Renal cortical epithelial cell (primary cell): ENCODE data around the gene RRP9. TPM values are rescaled to one million over a fixed set of nuclear protein-coding genes. Genes with fewer than 3 reads are reported as not detected.
"Not testable (repeated sequence)": the region's sequence is repeated elsewhere in the genome, so short reads cannot be mapped to it uniquely, and the experiment has no call there.

Source experiments
- DNase-seq: peaks from one replicate; pipeline ENCODE4 v3.0.0-alpha.2; 2011; ENCODE audit warnings: low read depth
- total RNA-seq: library from RNA; depleted of rRNA; stranded (reverse); fragments of >200 nt; gene quantifications from 2 replicates; pipeline ENCODE4 v1.2.3, GENCODE V29; 2014

RRP9 gene
- total RNA-seq, 1 donor from 2014 or later, result 17.1 TPM

DNA sequence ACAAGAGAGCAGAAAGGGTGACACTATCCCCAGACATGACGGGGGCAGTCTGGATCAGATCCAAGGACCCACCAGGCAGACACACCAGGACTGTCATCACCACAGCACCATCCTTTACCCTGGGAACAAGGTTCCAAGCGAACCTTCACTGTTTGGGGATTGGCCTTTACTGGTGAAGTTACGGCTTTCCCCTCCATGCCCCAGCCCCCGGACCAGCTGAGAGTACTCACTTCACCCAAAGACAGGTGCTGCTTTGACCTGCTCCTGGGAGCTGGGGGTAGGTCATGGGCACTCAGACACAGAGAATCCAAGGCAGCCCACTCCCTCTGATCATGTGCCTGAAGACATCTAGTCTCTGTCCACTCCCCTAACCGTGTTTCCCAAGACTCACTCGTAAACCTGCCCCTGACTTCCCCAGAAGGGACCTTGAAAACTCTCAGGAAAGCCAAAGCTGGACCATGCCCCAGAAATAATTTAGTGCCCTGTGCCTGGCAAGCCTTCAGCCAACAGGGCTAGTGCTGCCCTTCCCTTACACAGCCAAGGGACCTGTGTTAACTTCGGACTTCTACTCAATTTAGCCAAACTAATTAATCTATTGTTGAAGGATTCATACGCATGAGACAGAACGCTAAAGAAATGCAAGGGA lies 2.8 kb downstream of the RRP9 start:
- no peak for DNase-seq

DNA sequence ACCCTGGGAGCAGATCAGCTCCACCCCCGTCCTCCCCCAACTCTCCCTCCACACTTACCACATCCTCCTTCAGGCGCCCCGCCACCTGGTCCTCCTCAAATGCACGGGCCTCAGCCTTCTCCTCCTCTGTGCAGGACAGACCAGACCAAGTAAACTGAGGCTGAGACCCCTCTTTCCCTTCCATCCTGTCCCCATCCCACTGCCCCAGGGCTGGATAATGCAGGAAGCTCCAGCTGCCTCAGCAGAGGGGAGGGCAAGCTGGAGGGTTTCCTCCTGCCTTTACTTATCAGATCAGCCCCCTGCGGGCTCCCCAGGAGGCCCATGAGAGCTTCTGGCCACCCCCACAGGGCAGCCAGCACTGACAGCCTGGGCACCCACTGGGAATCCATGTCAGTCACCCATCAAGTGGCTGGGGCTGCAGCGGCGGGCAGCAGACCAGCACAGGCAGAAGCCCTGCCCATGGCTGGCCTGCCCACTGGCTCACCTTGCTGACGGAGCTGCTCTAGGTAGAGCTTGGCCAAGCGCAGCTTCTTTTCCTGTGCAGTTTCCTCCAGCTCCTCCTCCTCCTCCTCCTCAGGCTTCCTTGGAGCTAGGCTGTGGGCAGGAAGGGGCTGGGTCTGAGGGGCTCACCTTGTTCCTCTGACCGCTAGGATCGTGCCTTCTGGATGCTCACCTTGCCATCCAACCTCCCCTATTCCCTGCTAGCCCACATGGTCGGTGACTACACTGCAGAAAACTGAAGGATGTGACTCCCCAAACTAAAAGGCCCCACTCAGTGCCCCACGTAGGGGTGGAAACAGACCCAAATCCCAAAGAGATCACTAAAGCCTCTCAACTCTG lies 3.9 kb downstream of the RRP9 start:
- DNase-seq, result no peak

DNA sequence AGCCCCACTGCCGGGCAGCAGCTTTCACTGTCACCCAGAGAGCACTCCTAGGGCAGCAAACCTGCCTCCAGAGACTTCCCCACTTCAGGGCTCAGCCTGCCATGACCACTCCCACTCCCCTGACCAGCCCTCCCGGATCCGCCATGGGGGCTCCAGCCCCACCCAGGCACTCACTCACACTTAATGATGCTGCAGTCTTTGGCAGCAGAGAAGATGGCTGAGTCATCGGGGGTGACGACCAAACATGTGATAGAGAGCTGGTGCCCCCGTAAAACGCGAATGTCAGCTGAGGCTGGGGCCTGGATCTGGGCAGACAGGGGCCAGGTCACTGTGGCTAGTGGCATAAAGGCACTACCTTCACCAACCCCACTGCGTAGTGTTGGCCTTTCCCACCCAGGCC lies 4.7 kb downstream of the RRP9 start:
- no peak for DNase-seq

DNA sequence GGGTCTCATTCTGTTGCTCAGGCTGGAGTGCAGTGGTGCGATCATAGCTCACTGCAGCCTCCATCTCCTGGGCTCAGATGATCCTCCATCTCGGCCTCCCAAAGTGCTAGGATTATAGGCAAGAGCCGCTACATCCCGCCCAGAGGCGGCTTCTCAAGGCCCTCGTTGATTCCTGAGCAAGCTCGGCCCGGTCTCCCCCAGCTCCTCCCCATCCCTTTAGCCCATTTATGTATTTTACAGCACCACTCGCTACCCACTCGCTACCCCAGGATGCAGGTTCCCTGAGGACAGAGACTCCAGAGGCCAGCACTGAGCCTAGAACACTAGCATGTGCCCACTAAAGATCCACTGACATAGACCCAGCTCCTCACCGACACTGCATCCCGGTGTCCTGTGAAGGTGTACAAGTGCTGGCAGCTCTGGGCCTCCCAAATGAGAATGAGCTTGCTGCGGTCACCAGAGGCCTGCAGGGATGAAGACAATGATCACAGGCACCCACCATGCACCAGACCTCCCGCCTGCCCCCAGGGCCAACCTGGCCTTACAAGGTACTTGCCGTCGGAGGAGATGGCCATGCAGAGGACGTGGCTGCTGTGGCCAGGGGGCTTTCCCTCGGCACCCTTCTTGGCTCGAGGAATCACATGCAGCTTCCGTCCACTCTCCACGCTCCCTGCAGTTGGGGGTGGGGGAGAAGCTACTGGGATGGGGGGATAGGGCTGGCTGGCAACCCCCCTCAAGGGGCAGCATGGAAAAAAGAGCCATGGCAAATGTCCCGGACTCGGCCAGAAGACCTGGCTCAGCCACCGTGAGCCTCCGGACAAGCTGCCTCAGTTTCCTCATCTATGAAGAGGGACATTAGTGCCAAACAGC lies 5.6 kb downstream of the RRP9 start:
- no peak for DNase-seq

DNA sequence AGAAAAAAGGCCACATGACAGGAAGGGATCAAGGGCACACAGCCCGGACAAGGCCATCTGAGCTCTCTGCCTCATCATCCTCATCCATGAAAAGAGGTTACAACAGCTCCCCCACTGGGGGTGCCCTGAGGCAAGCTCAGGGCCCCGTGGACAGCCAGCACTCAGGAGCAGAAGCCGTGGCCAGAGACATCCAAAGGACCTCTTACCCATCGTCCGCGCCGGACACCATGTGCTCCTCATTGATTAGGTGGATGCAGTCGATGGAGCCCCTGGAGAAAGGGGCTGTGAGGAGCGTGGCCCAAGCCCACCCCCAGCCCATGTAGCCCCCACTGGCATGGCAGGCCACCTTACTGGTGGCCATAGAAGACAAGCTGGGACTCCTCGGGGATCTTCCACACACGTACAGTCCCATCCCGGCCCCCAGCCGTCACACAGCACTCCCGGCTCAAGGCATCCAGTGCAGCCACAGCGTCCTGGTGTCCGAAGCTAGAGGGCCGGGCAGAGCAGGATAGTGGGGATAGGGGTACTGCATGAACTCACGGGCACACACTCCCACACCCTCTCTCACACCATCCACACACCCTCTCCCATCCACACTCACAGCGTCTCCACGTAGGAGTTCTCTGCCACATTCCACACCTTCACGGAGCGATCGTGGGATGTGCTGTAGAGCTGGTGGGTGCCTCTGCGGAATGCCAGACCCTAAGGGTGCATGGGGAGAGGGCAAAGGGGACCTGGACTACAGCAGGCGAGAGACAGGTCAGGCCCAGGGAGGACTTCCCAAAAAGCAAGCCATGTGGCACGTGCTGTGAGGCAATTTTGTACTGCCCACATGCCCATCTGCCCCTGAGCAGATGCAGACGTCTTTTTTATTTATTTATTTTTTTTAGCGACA lies 6.5 kb downstream of the RRP9 start:
- DNase-seq, result no peak

DNA sequence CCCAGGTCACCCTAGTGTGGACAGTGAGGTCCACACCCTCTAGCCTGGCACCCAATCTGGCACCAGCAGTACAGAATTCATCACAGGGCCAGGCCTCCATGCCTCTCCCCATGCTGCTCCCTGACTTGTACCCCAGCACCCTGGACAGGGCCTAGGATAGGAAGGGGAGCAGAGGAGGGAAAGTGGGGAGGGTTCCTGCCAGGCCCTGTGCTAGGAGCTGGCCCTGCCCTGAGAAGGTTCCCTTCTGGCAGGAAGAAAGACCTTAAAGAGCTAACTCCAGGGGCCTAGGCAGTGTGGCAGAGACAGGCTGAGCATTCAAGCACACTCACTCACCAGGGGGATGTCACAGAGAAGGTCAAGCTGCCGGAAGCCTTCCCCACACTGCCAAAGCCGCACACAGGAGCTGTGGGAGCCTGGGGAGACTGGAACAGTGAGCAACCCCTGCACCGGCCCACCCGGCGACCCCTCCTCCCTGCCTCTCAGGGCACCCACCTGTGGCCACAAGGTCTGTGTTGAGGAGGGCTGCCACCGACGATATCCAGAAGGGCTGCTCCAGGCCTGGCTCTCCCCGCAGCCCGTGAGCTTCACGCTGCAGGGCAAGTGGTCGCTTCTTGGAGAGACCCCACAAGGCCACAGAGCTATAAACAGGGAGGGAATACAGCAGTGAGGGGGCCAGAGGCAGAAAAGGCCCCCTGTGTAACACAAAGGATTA lies 7.4 kb downstream of the RRP9 start:
- DNase-seq, result no peak

DNA sequence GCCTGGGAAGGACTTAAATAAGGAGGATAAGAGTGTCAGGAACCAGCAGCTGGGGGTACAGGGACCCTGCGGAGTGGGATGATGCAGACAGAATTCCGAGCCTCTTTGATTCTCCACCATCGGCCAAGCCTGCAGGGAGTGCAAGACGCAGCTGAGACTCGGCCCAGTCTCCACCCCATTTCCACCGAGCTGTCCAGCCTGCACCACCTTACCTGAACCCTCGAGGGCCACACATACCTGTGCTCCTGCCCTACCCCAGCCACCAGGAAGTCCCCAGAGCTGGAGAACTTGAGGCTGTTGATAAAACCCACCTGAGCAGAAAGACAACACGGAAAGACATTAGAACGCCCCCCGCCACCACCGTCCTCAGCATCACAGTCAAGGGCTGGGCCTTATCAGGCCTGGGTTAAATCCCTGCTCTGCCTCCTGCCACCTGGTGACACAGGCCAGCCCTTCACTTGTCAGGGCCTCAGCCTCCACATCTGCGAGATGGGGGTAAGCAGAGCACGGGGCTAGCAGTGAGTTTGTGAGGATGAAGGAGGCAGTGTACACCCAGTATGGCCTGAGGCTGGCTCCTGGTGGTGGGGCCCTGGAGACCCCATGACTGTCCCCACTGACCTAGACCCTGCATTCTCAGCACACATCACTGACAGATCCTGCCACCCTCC lies 8.1 kb downstream of the RRP9 start:
- DNase-seq, result no peak

DNA sequence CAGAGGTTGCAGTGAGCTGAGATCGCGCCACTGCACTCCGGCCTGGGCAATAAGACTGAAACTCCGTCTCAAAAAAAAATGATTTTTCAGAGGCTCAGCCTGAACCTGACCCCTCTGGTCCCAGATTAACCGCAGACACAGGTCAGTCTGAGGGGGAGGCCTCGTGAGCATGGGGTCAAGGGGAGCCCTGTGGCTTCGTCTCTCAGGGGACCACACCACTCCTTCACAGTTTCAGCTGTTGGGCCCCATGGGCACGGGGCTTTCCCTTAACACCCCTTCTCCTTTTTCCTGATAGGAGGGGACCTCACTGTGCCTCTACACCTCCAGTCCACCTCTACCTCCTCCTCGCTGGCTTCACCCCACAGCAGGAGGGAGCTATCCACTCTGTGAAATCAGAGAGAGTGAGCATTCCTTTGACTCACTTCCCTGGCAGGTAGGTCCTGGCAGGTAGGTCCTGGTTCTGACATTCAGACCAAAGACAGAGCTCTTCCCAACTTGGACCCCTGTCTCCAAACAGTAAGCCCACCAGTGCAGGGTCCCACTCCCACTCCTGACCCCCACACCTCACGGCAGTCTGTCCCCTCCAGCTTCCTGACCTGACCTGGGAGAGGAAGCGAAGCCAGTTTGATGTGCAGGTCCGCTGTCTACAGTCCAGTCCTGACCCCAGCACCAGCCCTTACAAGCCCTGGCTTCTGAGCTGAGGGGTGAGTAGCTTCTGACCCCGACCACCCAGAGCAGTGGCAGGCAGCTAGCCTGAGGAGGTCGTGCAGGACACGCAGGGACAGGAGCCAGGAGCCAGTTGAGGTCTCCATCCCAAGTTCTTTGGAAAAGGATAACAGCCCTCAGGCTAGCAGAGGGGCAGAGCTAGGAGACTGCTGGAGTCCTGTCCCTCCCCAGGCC lies 9.0 kb downstream of the RRP9 start:
- DNase-seq, result no peak

DNA sequence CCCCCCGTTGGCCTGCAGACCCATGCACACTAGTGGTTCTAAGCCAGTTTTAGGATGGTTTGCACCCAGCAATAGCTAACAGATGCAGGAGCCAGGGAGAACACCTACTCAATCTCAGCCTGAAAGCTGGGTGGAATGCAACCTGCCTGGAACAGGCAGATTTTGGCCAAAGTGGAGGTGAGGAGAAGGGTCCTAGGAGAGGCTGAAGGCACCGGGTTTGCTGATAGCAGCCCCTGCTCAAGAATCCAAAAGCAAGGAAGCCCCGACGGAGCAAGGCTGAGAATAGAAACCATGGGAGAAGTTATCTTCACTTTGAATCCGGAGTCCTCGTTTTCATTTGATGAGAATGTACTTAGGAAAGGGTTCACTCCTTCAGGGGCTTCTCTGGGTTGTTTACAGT lies 9.9 kb downstream of the RRP9 start:
- DNase-seq, result no peak

DNA sequence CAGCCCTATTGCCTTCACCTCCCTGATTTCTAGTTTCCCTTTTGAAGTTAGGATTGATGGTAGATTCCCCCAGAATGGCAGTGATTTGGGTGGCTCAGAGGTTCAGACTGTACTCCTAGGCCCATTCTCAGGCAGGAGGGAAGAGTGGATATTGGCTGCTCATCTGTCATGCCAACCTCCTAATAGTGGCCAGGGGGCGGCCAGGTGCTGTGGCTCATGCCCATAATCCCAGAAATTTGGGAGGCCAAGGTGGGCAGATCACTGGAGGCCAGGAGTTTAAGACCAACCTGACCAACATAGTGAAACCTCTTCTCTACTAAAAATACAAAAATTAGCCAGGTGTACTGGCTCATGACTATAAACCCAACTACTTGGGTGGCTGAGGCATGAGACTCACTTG lies 11.3 kb downstream of the RRP9 start:
- no peak for DNase-seq

DNA sequence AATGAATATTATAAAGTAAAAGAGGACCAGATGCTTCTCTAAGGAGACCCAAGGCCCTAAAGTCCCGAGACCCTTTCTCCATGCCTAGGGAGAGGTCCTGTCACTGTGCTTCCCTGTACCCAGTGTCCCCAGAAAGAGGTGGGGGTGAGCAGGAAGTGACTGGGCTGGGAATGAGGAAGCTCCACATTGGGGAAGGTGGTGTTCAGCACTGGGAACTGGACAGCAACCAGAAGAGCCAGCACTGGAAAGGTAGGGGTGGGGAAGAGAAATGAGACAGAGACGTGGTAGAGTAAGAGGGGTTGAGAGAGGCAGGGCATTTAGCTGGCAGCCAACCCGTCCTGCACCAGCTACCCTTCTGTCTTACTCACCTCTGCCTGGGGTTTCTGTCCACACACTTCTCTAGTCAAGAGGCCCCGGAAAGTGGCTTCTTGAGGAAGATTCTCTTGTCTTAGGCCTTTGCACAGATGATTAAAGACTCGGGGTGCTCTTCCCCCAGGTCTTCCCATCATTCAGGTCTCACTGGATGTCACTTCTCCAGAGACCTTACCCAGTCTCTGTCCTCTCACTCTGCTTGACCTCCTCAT lies 12.2 kb downstream of the RRP9 start:
- DNase-seq, result no peak

DNA sequence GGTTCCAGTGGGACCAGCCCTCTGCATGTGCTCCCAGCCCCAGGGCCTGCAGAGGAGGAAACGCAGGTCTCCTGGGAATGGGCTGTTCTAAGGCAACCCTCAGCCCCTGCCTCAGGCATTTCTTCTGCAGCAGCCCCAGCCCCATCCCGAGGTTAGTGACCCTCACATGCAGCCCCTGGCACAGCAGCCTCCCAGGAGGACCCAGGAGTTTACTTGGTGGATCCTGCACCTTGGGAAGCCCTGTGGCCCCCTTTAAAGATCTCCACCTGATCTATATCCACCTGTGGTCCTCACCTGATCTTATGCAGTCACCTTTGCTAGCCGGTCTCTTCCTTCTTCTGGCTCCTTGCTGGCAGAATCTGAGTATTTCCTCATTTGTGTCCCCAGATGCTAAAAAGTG lies 12.7 kb downstream of the RRP9 start:
- not testable (repeated sequence) for DNase-seq

DNA sequence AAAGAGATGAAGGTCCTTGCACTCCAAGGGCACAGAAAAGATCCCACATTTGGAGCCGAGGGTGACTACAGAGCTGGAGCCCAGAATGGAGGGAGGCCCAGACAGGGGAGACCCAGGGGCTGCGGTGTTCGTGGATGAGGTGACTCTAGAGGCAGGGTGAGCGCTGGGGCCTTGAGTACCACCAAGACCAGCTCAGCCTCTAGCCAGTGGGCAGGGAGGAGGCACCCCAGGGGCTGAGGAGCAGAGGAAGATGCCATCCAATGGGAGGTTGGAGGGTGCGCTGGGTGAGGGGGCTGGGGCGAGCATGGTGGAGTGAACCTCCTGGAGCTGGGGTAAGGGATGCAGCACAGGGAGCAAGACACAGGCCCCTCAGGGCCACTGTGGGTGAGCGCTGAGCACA lies 13.3 kb downstream of the RRP9 start:
- DNase-seq, result no peak

DNA sequence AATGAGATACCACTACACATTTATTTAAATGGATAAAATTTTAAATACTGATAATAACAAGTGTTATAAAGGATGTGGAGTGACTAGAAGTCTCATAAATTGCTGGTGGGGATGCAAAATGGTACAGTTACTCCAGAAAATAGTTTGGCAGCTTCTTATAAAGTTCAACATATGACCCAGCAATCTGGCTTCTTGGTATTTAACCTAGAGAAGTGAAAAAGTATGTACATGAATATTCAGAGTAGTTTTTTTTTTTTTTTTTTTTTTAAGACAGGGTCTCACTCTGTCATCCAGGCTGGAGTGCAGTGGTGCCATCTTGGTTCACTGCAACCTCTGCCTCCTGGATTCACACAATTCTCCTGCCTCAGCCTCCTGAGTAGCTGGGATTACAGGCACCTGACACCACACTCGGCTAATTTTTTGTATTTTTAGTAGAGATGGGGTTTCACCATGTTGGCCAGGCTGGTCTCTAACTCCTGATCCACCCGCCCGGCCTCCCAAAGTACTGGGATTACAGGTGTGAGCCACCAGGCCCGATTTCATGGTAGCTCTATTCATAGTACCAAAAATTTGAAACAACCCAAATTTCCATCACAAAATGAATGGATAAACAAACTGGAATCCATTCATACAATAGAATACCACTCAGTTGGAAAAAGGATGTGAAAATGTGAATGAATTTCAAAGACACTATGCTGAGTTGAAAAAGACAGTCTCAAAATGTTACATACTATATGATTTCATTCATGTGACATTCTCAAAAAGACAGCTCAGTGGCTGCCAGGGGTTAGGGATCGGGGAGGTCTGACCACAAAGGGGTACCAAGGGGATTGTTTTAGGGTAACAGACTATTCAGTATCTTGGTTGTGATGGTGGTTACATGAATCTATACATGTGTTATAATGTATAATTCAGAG lies 14.4 kb downstream of the RRP9 start:
- DNase-seq, result no peak

DNA sequence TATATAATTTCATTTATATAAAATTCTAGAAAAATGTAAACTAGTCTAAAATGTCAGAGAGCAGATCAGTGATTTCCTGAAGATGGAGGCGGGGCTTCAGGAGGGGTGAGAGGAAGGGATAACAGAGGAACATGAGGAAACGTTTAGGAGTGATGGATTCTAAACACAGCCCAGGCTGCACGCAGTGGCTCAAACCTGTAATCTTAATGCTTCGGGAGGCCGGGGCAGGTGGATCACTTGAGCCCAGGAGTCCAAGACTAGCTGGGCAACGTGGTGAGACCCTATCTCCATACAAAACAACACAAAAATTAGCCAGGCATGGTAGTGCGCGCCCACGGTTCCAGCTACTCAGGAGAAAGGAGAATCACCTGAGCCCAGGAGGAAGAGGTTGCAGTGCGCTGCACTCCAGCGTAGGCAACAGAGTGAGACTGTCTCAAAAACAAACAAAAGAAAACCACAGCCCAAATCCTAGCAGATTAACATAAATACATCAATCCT lies 20.6 kb downstream of the RRP9 start:
- no peak for DNase-seq

DNA sequence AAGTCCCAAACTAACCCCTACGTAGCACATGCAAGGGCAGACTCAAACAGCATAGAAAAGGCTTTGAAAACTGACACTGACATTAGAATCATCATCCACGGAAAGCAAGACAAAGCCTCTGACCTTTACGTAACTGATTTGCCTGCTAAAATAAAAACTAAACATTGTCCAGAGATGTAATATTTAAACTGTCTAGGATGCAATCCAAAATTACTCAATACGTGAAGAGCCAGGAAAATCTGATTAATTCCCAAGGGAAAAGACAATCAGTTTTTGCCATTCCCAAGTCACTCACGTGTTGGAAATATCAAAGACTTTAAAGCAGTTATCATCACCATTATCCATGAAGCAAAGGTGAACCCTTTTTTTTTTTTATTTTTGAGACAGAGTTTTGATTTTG lies 25.3 kb downstream of the RRP9 start:
- no peak for DNase-seq

DNA sequence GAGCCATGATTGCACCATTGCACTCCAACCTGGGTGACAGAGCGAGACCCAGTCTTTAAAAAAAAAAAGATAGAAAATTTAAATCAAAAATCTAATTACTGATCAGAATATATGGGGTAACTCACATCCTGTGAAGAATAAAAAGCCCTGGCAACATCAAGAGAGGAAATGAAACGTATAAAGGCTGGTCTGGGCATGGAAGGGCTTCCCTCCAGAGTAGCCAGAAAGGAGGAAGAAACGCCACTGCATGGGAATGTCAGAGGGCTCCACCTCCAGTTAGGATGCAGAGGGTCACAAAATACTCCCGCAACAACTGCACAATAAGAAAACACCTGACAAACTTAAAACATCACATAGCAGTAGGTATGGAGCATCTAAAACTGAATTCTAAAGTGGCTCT lies 33.7 kb downstream of the RRP9 start:
- DNase-seq, result no peak
